Astrocyte (in vitro differentiated cells and primary cell): ENCODE results near the gene DAPK3.

Source experiments
- CTCF ChIP-seq: IDR thresholded peaks from 2 replicates; pipeline ENCODE4 v1.5.1; 2011; ENCODE audit warnings: low read depth, mild to moderate bottlenecking, inconsistent platforms, low read length, moderate library complexity; ENCODE audit not compliant: insufficient read depth
- EZH2 ChIP-seq: IDR thresholded peaks from 2 replicates; pipeline ENCODE4 v1.6.1; 2012; ENCODE audit warnings: mild to moderate bottlenecking, low read length, inconsistent platforms; ENCODE audit not compliant: insufficient read depth

DNA sequence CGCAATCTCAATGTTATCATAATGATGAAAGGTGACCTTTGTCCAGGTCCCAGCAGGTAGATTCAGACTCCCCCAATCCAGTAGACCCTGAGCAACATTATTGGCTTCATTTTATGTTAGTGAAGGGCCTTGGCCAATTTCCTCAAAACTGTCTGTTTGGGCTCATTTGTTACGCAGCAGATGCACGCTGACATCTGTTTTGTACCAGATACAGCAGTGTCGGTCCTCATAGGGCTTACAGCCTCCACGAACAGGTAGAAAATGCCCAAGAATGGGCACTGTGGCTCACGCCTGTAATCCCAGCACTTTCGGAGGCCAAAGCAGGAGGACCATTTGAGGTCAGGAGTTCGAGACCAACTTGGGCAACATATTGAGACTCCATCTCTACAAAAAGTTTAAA lies 51.1 kb downstream of the DAPK3 start:
- no peak for TF ChIP-seq CTCF
- no peak for TF ChIP-seq EZH2
